OCI-LY7 (cell line): ENCODE measurements around the gene DCST2. TPM values are rescaled to one million over a fixed set of nuclear protein-coding genes. Genes with fewer than 3 reads are reported as not detected.

ENCODE experiments used
- BruUV-seq: library from RNA; stranded (reverse); fragments of 400-500 nt; replicated peaks from 2 replicates; lab custom pipeline; 2021; lab: Mats Ljungman, UMichigan
- CTCF ChIA-PET: fragments of 300-600 bp; sonication (Branson Sonifier 250); formaldehyde crosslinking; loops from one replicate; lab custom pipeline; 2022; ENCODE audit warnings: antibody characterized with exemption; ENCODE audit not compliant: unreplicated experiment; lab: Charles Lee
- POLR2A ChIA-PET: fragments of 300-600 bp; sonication (Branson Sonifier 250); formaldehyde crosslinking; loops from one replicate; lab custom pipeline; 2022; ENCODE audit warnings: antibody characterized with exemption; lab: Charles Lee
- DNase-seq: peaks from one replicate; pipeline ENCODE4 v3.0.0-alpha.2; 2015; ENCODE audit warnings: low spot score
- H2AFZ ChIP-seq: fragments of 200-600 bp; sonication (generic), shearing (Covaris generic); 2 replicates; pipeline ENCODE4 v1.6.1; 2014; ENCODE audit warnings: mild to moderate bottlenecking, antibody characterized with exemption, low read length, moderate library complexity
- H3K27ac ChIP-seq: fragments of 200-600 bp; sonication (generic); 2 replicates; pipeline ENCODE4 v1.5.1; 2014; ENCODE audit warnings: mixed run types, low read depth, mild to moderate bottlenecking, moderate library complexity, low read length, inconsistent platforms; ENCODE audit not compliant: poor library complexity, severe bottlenecking
- H3K36me3 ChIP-seq: fragments of 200-600 bp; sonication (generic); 2 replicates; pipeline ENCODE4 v1.6.1; 2014; ENCODE audit warnings: mild to moderate bottlenecking, antibody characterized with exemption, low read length, moderate library complexity, mixed read lengths; ENCODE audit not compliant: insufficient read depth
- H3K4me1 ChIP-seq: fragments of 200-600 bp; sonication (generic); 2 replicates; pipeline ENCODE4 v1.5.1; 2014; ENCODE audit warnings: mild to moderate bottlenecking, low read length; ENCODE audit not compliant: insufficient read depth, poor library complexity, severe bottlenecking
- H3K4me2 ChIP-seq: fragments of 200-600 bp; sonication (generic); 2 replicates; pipeline ENCODE4 v1.6.1; 2014; ENCODE audit warnings: mild to moderate bottlenecking, low read length
- H3K4me3 ChIP-seq: fragments of 200-600 bp; sonication (generic); 2 replicates; pipeline ENCODE4 v1.5.1; 2014; ENCODE audit warnings: mild to moderate bottlenecking, low read depth, low read length; ENCODE audit not compliant: poor library complexity, severe bottlenecking
- H3K79me2 ChIP-seq: fragments of 200-600 bp; sonication (generic); 2 replicates; pipeline ENCODE4 v1.6.1; 2016; ENCODE audit warnings: low read depth, mild to moderate bottlenecking, low read length, moderate library complexity, mixed read lengths; ENCODE audit not compliant: insufficient read depth
- H3K9me2 ChIP-seq: fragments of 200-600 bp; sonication (generic); 2 replicates; pipeline ENCODE4 v1.6.1; 2016; ENCODE audit warnings: mild to moderate bottlenecking, low read length, mixed read lengths; ENCODE audit not compliant: insufficient read depth
- H3K9me3 ChIP-seq: fragments of 200-600 bp; sonication (generic); 2 replicates; pipeline ENCODE4 v1.6.1; 2014; ENCODE audit warnings: mild to moderate bottlenecking, mixed run types, low read length, mixed read lengths
- H4K20me1 ChIP-seq: fragments of 200-600 bp; sonication (generic); 2 replicates; pipeline ENCODE4 v1.6.1; 2014; ENCODE audit warnings: mild to moderate bottlenecking, antibody characterized with exemption, low read length, moderate library complexity, mixed read lengths; ENCODE audit not compliant: insufficient read depth
- EZH2phosphoT487 ChIP-seq: fragments of 200-600 bp; sonication (generic); IDR thresholded peaks from 2 replicates; pipeline ENCODE4 v1.6.1; 2018; ENCODE audit warnings: low read depth, borderline replicate concordance, mild to moderate bottlenecking, mixed run types, antibody characterized with exemption, low read length, moderate library complexity, mixed read lengths
- intact Hi-C: fragments of 100-400 bp; cut with micrococcal nuclease; formaldehyde crosslinking; loops from one replicate; pipeline ENCODE4 v1.10.0; 2022; ENCODE audit not compliant: unreplicated experiment
- total RNA-seq, 2 experiments: library from RNA; depleted of rRNA in 1 of 2; stranded (reverse); fragments of >200 nt in 1 of 2; shearing (Covaris generic) in 1 of 2; gene quantifications; 2 replicates each; pipeline ENCODE4 v1.2.3, GENCODE V29; 2014 to 2022
- TF ChIP-seq, protein P1 (sequence below): fragments of 200-600 bp; sonication (generic); conservative IDR thresholded peaks from 2 replicates; pipeline ENCODE4 v1.5.1; 2014; ENCODE audit warnings: mild to moderate bottlenecking, antibody characterized with exemption, low read length, moderate library complexity, mixed read lengths

Gene DCST2
- total RNA-seq, 2 experiments from 2014 or later = 0.85 to 2.0 TPM

DNA sequence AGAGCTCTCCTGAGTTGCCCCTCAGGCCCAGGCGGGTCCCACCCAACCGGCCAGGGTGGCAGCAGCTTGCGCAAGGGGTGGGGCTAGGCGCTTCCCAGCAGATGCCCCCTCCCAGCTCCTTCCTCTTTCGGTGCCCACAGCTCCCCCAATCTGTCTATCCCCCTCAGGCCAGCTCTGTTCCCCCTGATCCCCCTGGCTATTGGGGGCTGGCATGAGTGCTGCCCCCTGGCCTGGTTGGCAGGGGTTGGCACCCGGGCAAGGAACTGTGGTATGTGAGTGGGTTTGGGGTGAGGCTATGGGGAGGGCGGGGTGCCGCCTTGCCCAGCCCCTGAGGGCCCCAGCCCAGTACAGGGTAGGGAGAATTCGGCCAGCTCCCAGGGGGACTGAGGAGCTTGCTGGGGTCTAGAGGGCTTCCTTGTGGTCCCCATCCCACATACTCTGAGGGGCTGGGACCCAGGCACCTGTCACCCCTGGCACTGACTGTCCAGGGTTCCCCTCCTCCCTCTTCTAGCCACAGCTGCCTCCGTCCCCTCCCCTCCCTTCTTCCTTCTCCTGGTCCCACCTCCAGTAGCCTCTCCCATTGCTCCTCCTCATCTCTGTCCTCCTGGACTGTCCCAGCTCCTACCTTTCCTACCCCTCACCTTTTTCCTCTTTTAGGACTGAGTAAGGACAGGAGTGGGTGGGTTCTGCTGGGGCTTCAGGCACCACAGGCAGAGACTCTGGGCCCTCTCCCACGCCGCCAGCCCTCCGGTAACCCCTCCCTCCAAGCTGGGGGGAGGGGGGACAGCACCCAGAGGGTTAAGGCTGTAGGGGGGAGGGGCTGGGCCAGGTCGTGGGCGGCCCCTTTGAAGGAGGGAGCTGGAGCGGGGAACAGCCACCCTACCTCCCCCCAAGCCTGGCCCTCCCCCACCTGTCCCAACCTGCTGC, 25.3 kb downstream of the DCST2 start:
- Histone ChIP-seq H3K9me2 (no peaks in the 10 kb centered on the region), H3K79me2 (peaks cover 4% of the 10 kb centered on the region; the same call in 1 of the 2 replicates), H3K9me3 (no peaks in the 10 kb centered on the region), H4K20me1 (no peaks in the 10 kb centered on the region), H3K27ac (no peak overlapping the region), H3K36me3 (no peaks in the 10 kb centered on the region), H3K4me1 (peaks cover 76% of the 10 kb centered on the region), H3K4me3 (no peak overlapping the region), H2AFZ (no peak overlapping the region), H3K4me2 (peak overlapping the region; percentile 35)
- intact Hi-C loops = no loop called here
- POLR2A ChIA-PET = interaction anchor here (0.6 kb wide), 1 partner anchor 12 kb away, joined by 4 read pairs; no protein-coding TSS in a partner anchor
- CTCF ChIA-PET = interaction anchor here (0.6 kb wide), 1 partner anchor 9 kb away, joined by 3 read pairs; no protein-coding TSS in a partner anchor
- no peak for TF ChIP-seq EZH2phosphoT487
- TF ChIP-seq, protein P1, sequence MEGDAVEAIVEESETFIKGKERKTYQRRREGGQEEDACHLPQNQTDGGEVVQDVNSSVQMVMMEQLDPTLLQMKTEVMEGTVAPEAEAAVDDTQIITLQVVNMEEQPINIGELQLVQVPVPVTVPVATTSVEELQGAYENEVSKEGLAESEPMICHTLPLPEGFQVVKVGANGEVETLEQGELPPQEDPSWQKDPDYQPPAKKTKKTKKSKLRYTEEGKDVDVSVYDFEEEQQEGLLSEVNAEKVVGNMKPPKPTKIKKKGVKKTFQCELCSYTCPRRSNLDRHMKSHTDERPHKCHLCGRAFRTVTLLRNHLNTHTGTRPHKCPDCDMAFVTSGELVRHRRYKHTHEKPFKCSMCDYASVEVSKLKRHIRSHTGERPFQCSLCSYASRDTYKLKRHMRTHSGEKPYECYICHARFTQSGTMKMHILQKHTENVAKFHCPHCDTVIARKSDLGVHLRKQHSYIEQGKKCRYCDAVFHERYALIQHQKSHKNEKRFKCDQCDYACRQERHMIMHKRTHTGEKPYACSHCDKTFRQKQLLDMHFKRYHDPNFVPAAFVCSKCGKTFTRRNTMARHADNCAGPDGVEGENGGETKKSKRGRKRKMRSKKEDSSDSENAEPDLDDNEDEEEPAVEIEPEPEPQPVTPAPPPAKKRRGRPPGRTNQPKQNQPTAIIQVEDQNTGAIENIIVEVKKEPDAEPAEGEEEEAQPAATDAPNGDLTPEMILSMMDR = no peak
- BruUV-seq = no TSS peak
- no peak for DNase-seq

DNA sequence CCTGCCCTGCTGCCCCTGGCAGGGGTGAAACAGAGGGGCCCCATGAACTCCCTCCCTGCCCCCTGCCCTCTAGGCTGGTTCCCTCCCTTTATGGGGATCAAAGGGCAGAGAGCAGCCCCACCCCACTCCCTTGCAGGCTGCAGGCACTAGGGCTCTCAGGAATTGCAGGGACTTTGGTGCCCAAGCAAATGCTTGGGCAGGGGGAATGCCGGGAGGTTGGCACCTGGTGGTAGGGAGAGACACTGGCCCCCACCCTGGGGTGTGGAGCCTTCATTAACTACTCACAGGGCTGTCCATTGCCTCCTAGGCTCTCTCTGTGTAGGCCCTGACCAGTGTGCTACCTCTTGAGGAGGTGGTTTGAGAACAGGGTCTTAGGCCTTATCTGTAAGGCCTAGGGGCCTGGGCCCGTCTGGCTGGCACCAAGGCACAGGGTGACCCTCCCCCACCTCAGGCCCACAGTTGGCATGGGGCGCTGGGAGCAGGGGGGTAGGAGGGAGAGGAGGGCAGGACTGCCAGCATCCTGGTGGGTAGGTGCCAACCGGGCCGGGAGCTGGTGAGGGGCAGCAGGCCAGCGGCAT, 26.2 kb downstream of the DCST2 start:
- Histone ChIP-seq H2AFZ (no peak overlapping the region), H3K9me2 (no peaks in the 10 kb centered on the region), H4K20me1 (no peaks in the 10 kb centered on the region), H3K4me2 (0 out of 2 replicates have a peak overlapping the region, but pooled peaks have one; percentile 3), H3K27ac (no peak overlapping the region), H3K4me1 (peaks cover 67% of the 10 kb centered on the region), H3K9me3 (no peaks in the 10 kb centered on the region), H3K4me3 (no peak overlapping the region), H3K36me3 (no peaks in the 10 kb centered on the region), H3K79me2 (peaks cover 10% of the 10 kb centered on the region; the same call in 1 of the 2 replicates)
- CTCF ChIA-PET = no interaction called here
- no TSS peak for BruUV-seq
- TF ChIP-seq EZH2phosphoT487 = no peak
- TF ChIP-seq, protein P1 = no peak
- POLR2A ChIA-PET = no interaction called here
- DNase-seq = no peak
- intact Hi-C loops = no loop called here
